Stimulated activated CD4-positive, alpha-beta T cell treated with anti-CD3 and anti-CD28 coated beads, TNF-alpha, amount 100 ng/mL, for 48 hours (primary cell): ENCODE results near the gene ITLN2.
"Not testable (repeated sequence)": the region's sequence is repeated elsewhere in the genome, so short reads cannot be mapped to it uniquely, and the experiment has no call there.

Source experiments
- DNase-seq, 3 donors: peaks; one replicate each; pipeline ENCODE4 v3.0.0-alpha.2; 2020; ENCODE audit warnings: low read depth in 3 of 3

Gene ITLN2

DNA sequence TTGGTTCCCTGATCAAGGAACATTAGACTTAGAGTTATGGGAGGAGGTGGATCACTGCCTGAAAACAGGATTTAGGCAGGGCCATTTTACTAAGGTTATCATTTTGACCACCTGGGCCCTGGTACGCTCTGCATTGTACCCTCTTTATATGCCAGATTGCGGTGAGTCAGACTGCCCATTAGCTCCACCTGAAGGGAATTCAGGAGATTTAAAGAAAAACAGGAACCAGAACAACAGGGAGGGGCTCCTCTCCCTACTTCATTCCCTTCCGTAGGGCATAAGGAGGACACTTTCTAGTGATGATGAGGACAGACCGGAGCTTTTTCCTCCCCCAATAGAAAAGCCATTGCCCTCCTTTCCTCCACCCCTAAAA is 49.0 kb downstream of the ITLN2 start:
- no peak for DNase-seq

- DNase-seq, result no peak
Observed at GRCh38 chr1:160904783-160905616, 49.6 kb downstream of the ITLN2 start.

GRCh38 chr1:160902251-160902650 is 52.4 kb downstream of the ITLN2 start:
- DNase-seq, result not testable (repeated sequence)

GRCh38 chr1:160901768-160902167 is 52.8 kb downstream of the ITLN2 start:
- no peak for DNase-seq

DNA sequence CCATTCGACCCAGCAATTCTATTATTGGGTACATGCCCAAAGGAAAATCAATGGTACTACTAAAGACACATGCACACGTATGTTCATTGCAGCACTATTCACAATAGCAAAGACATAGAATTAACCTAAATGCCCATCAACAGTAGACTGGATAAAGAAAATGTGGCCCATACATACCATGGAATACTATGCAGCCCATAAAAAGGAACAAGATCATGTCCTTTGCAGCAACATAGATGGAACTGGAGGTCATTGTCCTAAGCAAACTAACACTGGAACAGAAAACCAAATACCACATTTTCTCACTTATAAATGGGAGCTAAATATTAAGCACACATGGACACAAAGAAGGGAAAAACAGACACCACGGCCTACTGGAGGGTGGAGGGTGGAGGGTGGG is 53.9 kb downstream of the ITLN2 start:
- DNase-seq, result not testable (repeated sequence)
